Omental fat pad (tissue), 4 donors: Measurements from ENCODE around the gene INHA. TPM values are rescaled to one million over a fixed set of nuclear protein-coding genes. Genes with fewer than 3 reads are reported as not detected.

Experiments
- ATAC-seq: fragments of 150-250 bp; one replicate; pipeline ENCODE4 v1.9.1; 2016; ENCODE audit warnings: mild to moderate bottlenecking, moderate library complexity; ENCODE audit not compliant: low FRiP score
- DNase-seq: peaks from one replicate; pipeline ENCODE4 v3.0.0-alpha.2; 2019; ENCODE audit warnings: low spot score
- CTCF ChIP-seq, 3 donors: fragments of 450-650 bp; IDR thresholded peaks; one replicate each; pipeline ENCODE4 v1.5.1; 2016 to 2017; ENCODE audit warnings: antibody characterized with exemption in 3 of 3, mild to moderate bottlenecking in 3 of 3, moderate library complexity in 2 of 3
- total RNA-seq, 4 donors: library from RNA; depleted of rRNA; stranded (reverse); fragments of >200 nt; gene quantifications; one replicate each; pipeline ENCODE4 v1.1.0, GENCODE V29; 2016

INHA gene
- total RNA-seq, 4 donors from 2014 or later: 0.88 to 1.1 TPM; not detected in 2

- DNase-seq (no peak), ATAC-seq (no peak)
- TF ChIP-seq CTCF (IDR thresholded peaks at IDR 0.05): no peak
Observed at GRCh38 chr2:219569635-219570034, 2.5 kb upstream of the INHA start.

- peak; percentile 58 for ATAC-seq
- DNase-seq: no peak
- TF ChIP-seq CTCF (IDR thresholded peaks at IDR 0.05): no peak
Observed at GRCh38 chr2:219570194-219570923, 1.8 kb upstream of the INHA start.

- no peak for DNase-seq
- TF ChIP-seq CTCF (IDR thresholded peaks at IDR 0.05): no peak
- ATAC-seq: peak; percentile 24
Observed at GRCh38 chr2:219570924-219571310, 1.2 kb upstream of the INHA start.

- ATAC-seq (peak; percentile 52), DNase-seq (no peak)
- no peak for TF ChIP-seq CTCF (IDR thresholded peaks at IDR 0.05)
Observed at GRCh38 chr2:219571311-219572236, 536 bp upstream of the INHA start, which contains the start of gene OBSL1. Gene OBSL1, minus strand, starts transcription at chr2:219571539. Its CDS starts 307 bp downstream, at chr2:219571232.

- DNase-seq (no peak), ATAC-seq (no peak)
- TF ChIP-seq CTCF (IDR thresholded peaks at IDR 0.05): no peak
Observed at GRCh38 chr2:219573166-219573565, 1.1 kb downstream of the INHA start.

GRCh38 chr2:219574484-219575311 is 2.6 kb downstream of the INHA start:
- DNase-seq (no peak), ATAC-seq (no peak)
- no peak for TF ChIP-seq CTCF (IDR thresholded peaks at IDR 0.05)
